Stimulated activated effector memory CD8-positive, alpha-beta T cell treated with anti-CD3 and anti-CD28 coated beads, Interleukin-12 subunit alpha, Interleukin-12 subunit beta, amount 100 ng/mL, for 72 hours (primary cell): ENCODE measurements around the gene SPINK1.
"Not testable (repeated sequence)": the region's sequence is repeated elsewhere in the genome, so short reads cannot be mapped to it uniquely, and the experiment has no call there.

Experiments
- ATAC-seq: fragments of 150-1000 bp; cut with Tn5 transposase; 2 replicates; pipeline ENCODE4 v1.10.0; 2021
- DNase-seq, 2 donors: peaks; one replicate each; pipeline ENCODE4 v3.0.0; 2021 to 2022; ENCODE audit warnings: low spot score in 2 of 2
- H3K27ac Mint-ChIP-seq: one replicate; pipeline ENCODE4 v1.8.0; 2022; ENCODE audit warnings: mild to moderate bottlenecking, mixed read lengths
- H3K36me3 Mint-ChIP-seq: one replicate; pipeline ENCODE4 v1.8.0; 2022; ENCODE audit warnings: mild to moderate bottlenecking, mixed read lengths
- H3K4me1 Mint-ChIP-seq: one replicate; pipeline ENCODE4 v1.8.0; 2022; ENCODE audit warnings: mixed read lengths
- H3K4me3 Mint-ChIP-seq: one replicate; pipeline ENCODE4 v1.8.0; 2022; ENCODE audit warnings: mild to moderate bottlenecking, mixed read lengths
- H3K9me3 Mint-ChIP-seq: one replicate; pipeline ENCODE4 v1.8.0; 2022; ENCODE audit warnings: mixed read lengths

Gene SPINK1

DNA sequence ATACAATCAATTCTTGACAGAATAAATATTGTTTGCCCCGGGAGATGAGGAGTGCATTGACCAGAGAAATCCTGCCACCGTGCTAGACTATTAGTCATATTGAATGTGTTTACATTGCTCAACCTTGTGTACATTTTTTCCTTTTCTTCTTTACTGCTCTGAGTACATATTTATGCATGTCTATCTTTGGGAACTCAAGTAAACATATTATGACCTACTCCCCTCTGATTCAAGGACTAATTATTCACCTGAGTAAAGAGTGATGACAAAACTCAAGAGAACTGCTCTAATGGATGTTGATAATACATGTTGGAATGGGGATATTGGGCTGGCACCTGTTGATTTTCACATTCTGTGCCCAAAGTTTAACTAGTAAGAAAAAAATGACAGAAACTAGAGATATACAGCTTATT, 3.9 kb upstream of the SPINK1 start:
- H3K9me3 Mint-ChIP-seq: no peaks in the 10 kb centered on the region
- no peak for DNase-seq
- no peaks in the 10 kb centered on the region for H3K4me1 Mint-ChIP-seq
- ATAC-seq: no peak
- H3K36me3 Mint-ChIP-seq: no peaks in the 10 kb centered on the region
- no peak overlapping the region for H3K4me3 Mint-ChIP-seq
- H3K27ac Mint-ChIP-seq: no peak overlapping the region

DNA sequence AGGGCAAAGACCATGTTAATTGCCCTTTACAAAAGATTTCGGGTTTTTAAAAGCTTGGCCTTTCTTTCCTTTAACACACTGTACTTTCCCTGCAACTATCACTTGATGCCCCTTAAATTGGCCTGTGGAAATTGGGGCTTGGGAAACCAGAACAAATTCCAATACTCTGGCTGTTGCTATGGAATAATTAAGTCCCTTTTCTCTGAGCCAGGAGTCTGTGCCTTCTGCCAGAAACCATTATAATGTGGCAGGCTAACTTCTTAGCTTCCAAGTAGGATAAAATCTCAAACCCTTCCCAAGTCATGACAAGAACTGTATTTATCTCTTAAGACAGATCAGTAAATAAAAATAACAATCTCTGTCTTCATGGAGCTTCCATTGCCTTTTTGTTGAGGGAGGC, 1.1 kb upstream of the SPINK1 start:
- Mint-ChIP-seq H3K36me3 (no peaks in the 10 kb centered on the region), H3K27ac (no peak overlapping the region), H3K4me3 (no peak overlapping the region), H3K4me1 (no peaks in the 10 kb centered on the region), H3K9me3 (no peaks in the 10 kb centered on the region)
- no peak for ATAC-seq
- no peak for DNase-seq

DNA sequence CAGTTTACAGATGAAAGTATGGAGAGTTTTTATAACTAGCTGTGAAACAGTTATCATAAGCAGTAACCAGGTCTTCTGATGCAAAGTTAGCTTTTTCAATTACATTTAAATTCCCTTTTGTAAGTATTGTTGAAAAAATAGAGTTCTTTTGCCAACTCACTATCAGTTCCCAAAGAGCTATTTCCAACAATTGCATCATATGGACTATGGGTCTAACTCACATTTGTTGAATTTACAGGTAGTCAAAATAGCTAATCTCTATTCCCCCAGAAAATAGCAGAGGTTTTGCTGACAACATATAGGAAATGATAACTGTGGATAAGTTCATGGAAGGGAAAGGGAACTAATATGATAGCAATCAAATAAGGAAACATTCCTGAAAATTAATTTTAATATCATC, 1.4 kb downstream of the SPINK1 start:
- no peak for DNase-seq
- H3K9me3 Mint-ChIP-seq: no peaks in the 10 kb centered on the region
- H3K4me1 Mint-ChIP-seq: no peaks in the 10 kb centered on the region
- H3K4me3 Mint-ChIP-seq: no peak overlapping the region
- no peaks in the 10 kb centered on the region for H3K36me3 Mint-ChIP-seq
- H3K27ac Mint-ChIP-seq: no peak overlapping the region
- ATAC-seq: no peak

DNA sequence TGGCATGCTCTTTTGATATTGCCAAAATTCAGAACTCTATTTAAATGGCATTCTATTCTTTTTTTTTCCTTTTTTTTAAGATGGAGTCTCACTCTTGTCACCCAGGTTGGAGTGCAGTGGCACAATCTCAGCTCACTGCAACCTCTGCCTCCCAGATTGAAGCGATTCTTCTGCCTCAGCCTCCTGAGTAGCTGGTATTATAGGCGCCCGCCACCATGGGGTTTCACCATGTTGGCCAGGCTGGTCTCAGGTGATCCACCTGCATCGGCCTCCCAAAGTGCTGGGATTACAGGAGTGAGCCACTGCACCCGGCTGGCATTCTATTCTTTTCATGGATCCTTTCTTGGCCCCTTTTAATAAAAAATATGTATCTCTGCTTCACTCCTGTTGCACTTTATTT, 4.5 kb downstream of the SPINK1 start:
- not testable (repeated sequence) for H3K4me1 Mint-ChIP-seq, H3K36me3 Mint-ChIP-seq, ATAC-seq, H3K4me3 Mint-ChIP-seq, H3K27ac Mint-ChIP-seq, DNase-seq, H3K9me3 Mint-ChIP-seq

DNA sequence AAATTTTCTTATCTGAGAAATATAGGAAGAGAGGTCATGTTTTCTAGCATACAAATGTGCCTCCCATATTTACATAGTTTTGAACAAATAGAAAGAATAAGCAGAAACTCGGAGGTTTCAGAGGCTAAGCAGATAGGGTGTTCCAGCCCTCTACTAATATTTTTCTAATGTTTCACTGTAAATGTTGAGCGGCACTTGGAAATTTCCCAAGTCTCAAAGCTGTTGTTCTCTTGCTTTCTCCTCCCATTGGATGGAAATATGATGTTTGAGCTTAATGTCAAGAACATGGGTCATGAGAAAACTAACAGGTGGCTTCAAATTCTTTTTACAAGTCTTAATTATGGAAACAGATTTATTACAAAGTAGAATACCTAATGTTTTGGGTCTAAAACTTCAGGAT, 5.1 kb downstream of the SPINK1 start:
- no peaks in the 10 kb centered on the region for H3K9me3 Mint-ChIP-seq
- H3K4me3 Mint-ChIP-seq: no peak overlapping the region
- no peak overlapping the region for H3K27ac Mint-ChIP-seq
- DNase-seq (no peak), ATAC-seq (no peak)
- no peaks in the 10 kb centered on the region for H3K36me3 Mint-ChIP-seq
- no peaks in the 10 kb centered on the region for H3K4me1 Mint-ChIP-seq

DNA sequence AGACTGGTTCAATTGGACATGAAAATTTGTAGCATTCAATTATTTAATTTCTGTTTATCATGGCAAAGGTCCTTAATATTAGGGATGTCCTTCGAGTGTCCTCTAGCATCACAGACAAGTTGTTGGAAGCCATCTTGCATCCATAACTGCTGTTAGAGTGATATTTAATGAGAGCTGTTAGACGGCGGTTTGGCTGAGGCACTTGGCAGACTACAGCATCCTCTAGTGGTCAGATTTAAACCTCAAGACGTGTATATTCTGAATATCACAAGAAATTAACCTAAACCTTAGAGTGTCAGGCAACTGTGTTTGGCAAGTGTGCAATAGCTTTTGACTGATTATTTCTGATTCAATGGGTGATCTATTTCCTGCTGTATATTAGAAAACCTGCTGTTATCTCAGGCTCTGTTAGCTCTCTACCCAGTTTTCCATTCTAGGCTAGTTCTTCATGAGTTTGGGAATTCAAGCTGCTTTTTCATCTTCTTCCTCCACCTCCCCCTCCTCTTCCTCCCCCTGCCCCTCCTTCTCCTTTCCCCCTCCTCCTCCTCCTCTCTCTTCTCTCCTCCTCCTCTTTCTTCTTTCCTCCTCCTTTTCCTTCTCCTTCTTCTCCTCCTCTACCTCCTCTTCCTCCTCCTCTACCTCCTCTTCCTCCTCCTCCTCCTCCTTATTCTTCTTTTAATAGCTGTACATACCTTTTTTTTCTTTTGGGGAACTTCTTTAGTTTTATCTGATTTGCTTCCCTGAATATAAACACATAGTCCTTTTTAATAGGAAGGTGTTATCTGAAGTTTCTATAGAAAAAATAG, 8.6 kb downstream of the SPINK1 start:
- Mint-ChIP-seq H3K27ac (no peak overlapping the region), H3K9me3 (no peaks in the 10 kb centered on the region), H3K4me3 (no peak overlapping the region), H3K36me3 (no peaks in the 10 kb centered on the region), H3K4me1 (no peaks in the 10 kb centered on the region)
- peak in 1 of 2 donors; percentile 54 for DNase-seq
- peak; percentile 86 for ATAC-seq

DNA sequence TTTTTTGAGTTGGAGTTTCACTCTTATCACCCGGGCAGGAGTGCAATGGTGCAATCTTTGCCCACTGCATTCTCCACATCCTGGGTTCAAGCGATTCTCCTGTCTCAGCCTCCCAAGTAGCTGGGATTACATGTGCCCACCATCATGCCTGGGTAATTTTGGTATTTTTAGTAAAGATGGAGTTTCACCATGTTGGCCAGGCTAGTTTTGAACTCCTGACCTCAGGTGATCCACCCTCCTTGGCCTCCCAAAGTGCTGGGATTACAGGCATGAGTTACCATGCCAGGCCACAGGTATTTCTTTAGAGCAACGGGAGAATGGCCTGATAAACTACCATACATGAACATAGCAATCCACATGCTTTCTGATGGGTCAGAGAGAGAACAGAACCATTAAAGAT, 9.2 kb downstream of the SPINK1 start:
- H3K4me1 Mint-ChIP-seq, H3K27ac Mint-ChIP-seq, H3K9me3 Mint-ChIP-seq, ATAC-seq, H3K4me3 Mint-ChIP-seq, DNase-seq, H3K36me3 Mint-ChIP-seq: not testable (repeated sequence)

DNA sequence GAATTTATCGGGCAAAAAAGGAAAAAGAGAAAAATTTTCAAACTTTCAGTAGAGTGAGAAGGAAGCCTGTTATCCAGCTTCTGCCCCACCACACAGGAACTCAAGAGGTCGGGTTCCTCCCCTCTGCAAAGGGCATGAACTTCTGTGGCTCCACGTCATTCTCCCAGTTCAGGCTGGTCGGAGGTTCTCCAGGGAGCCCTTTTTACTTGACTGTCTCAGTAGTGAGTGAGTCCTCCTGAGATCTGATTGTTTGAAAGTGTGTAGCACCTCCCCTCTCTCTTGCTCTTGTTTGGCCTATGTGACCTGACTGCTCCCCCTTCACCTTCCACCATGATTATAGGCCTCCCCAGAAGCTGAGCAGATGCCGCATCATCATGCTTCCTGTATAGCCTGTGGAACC, 9.7 kb downstream of the SPINK1 start:
- Mint-ChIP-seq H3K9me3 (no peaks in the 10 kb centered on the region), H3K27ac (no peak overlapping the region), H3K4me3 (no peak overlapping the region), H3K4me1 (no peaks in the 10 kb centered on the region), H3K36me3 (no peaks in the 10 kb centered on the region)
- no peak for DNase-seq
- ATAC-seq: no peak

DNA sequence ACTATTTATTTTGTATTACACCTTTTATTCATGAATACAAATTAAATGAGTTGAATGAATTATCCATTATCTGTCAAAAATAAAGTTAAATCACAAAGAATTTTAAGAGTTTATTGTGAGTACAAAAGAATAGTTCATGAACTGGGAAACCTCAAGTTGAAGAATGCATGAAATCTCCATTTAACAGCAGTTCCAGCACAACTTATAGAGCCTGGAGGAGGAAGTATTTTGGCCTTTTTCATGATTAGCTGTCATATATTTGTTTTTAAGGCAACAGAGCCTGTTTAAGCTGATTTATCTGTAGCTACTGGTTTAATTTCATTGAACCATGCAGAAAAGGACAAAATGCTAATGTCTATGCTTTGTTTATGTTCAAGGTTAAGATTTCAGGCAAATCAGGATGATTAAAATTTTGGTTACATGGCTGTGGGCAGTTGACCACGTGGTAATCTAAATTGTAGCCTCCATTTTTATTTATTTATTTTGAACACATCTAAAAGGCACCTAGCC, 12.2 kb downstream of the SPINK1 start:
- Mint-ChIP-seq H3K9me3 (no peaks in the 10 kb centered on the region), H3K36me3 (no peaks in the 10 kb centered on the region), H3K27ac (no peak overlapping the region), H3K4me1 (no peaks in the 10 kb centered on the region), H3K4me3 (no peak overlapping the region)
- ATAC-seq: no peak
- DNase-seq: no peak

DNA sequence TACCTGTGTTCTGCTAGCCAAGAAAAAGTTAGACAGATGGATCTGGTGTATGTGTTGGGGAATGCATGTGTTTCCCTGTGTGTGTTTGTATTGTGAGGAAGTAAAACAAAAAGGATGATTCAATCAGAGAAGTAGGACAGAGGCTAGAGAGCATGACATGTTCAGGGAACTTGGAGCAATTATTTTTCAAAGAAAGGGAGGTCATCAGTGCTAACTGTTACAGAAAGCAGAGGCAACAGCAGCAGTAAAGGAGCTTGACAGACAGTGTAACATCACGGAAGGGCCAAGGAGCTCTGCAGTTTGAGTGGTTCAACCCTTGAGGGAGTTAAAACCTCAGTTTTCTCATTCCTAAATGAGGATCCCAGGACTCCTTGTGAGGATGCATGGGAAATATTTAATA, 13.2 kb downstream of the SPINK1 start:
- no peak overlapping the region for H3K4me3 Mint-ChIP-seq
- no peaks in the 10 kb centered on the region for H3K9me3 Mint-ChIP-seq
- no peak overlapping the region for H3K27ac Mint-ChIP-seq
- H3K4me1 Mint-ChIP-seq: no peaks in the 10 kb centered on the region
- no peaks in the 10 kb centered on the region for H3K36me3 Mint-ChIP-seq
- DNase-seq: no peak
- no peak for ATAC-seq

DNA sequence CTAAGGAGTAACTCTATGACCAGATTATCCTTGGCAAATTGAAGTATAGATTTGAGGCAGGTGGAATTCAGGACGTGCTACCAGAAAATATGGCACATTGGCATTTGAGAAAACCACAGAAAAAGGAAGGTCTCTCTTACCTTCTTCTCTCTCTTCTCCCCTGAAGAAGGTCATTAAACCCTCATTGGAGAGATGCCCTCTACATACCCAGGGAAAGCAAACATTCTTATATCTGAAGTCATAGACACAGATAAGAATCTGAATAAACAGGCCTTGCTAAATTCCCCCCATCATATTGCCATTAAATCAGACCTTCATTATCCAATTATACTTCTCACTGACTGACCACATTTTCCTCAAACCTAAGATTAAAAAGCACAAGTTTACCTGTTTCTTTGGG, 17.8 kb downstream of the SPINK1 start:
- Mint-ChIP-seq H3K4me1 (no peaks in the 10 kb centered on the region), H3K36me3 (no peaks in the 10 kb centered on the region)
- DNase-seq: no peak

DNA sequence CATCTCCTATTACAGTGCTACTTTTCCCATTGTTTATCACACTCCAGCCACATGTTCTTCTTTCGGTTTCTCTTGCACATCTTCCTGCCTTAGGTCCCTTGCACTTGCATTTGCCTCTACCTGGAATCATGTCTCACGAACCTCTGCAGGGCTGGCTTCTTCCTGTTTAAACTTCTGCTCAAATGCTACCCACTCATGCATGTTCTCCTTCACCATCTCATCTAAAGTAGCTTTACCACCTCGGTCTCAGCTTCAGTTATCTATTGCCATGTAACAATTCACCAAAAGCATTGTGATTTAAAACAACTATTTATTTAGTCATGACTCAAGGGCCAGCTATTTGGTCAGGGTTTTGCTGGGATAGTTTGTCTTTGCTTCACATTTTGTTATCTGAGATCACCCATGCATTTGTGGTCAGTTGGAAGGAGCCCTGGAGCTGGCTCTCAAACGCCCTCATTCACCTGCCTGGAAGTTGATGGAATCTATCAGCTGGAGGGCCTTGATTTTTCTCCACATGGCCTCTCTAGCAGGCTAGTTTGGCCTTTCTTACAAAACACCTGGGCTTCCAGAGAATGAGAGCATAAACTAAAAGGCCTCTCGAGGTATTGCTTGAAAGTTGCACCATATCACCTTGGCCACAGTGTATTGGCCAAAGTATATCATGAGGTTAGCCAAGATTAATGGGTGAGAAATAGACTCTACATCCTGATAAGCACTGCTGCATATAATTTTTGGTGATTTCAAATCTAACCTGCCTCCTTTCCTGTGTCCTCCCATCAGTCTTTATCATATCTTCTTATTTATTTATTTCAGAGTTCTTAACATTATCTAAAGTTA, 21.4 kb downstream of the SPINK1 start:
- ATAC-seq: no peak
- H3K4me3 Mint-ChIP-seq: no peak overlapping the region
- no peaks in the 10 kb centered on the region for H3K9me3 Mint-ChIP-seq
- no peak for DNase-seq
- H3K36me3 Mint-ChIP-seq: no peaks in the 10 kb centered on the region
- no peak overlapping the region for H3K27ac Mint-ChIP-seq
- peaks cover 4% of the 10 kb centered on the region for H3K4me1 Mint-ChIP-seq

More for the DNA sequence above, 17.8 kb downstream of the SPINK1 start:
- H3K9me3 Mint-ChIP-seq: no peaks in the 10 kb centered on the region
- H3K4me3 Mint-ChIP-seq: no peak overlapping the region
- H3K27ac Mint-ChIP-seq: no peak overlapping the region
- no peak for ATAC-seq

DNA sequence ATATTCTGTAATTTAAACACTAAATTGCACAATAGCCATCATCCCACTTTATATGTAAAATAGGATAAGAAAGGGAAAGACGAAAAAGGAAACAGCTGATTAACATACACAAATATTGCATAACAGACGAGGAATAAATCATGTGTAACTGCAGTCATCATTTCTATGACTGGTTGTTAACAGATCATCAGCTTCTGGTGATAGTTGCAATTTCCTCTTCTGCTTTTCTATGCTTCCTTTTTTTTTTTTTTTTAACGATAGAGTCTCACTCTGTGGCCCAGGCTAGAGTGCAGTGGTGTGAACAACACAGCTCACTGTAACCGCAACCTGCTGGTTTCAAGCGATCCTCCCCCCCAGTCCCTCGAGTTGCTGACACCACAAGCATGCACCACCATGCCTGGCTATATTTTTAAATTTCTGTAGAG, 26.4 kb downstream of the SPINK1 start:
- H3K4me1 Mint-ChIP-seq: peaks cover 17% of the 10 kb centered on the region
- no peaks in the 10 kb centered on the region for H3K36me3 Mint-ChIP-seq
- H3K4me3 Mint-ChIP-seq: no peak overlapping the region
- ATAC-seq: peak; percentile 92
- H3K27ac Mint-ChIP-seq: peak overlapping the region; percentile 65
- no peaks in the 10 kb centered on the region for H3K9me3 Mint-ChIP-seq
- no peak for DNase-seq

DNA sequence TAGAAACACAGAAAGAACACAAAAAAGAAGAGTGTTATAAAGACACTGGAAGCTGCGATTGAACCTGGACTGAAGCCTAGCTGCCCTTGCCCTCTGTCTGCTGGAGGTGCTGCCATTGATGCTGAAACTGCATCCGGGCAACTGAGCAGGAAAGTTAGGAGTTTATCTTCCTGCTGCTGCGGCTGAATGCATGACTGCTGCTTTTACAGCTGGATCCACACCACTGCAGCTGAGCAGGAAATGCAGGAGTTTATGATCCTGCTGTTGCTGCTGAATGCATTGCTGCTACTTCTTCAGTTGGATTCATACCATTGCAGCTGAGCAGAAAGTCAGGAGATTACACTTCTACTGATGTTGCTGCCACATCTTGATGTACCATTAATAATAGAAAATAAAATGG, 27.1 kb downstream of the SPINK1 start:
- Mint-ChIP-seq H3K27ac (no peak overlapping the region), H3K36me3 (no peaks in the 10 kb centered on the region), H3K4me3 (no peak overlapping the region), H3K4me1 (peaks cover 17% of the 10 kb centered on the region), H3K9me3 (no peaks in the 10 kb centered on the region)
- DNase-seq (no peak), ATAC-seq (no peak)

DNA sequence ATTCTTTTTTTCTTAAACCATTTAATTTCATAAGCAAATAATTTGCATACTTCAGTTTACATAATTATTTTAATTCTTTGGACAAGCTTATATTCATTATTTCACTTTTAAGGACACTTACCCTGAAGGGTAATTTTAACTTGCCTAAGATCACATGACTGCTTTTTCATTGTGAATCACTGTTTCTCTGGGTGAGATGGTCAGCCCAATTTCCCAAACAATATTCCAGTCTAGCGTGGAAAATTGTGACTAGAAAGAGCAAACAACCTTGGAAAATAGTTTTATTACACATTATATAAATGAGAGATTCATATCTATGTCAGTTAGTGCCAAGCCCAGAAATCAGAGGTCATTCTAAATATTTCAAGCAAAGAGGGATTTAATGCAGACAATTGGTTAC, 27.5 kb downstream of the SPINK1 start:
- Mint-ChIP-seq H3K36me3 (no peaks in the 10 kb centered on the region), H3K9me3 (no peaks in the 10 kb centered on the region), H3K4me1 (peaks cover 17% of the 10 kb centered on the region), H3K4me3 (no peak overlapping the region), H3K27ac (no peak overlapping the region)
- DNase-seq (no peak), ATAC-seq (no peak)

DNA sequence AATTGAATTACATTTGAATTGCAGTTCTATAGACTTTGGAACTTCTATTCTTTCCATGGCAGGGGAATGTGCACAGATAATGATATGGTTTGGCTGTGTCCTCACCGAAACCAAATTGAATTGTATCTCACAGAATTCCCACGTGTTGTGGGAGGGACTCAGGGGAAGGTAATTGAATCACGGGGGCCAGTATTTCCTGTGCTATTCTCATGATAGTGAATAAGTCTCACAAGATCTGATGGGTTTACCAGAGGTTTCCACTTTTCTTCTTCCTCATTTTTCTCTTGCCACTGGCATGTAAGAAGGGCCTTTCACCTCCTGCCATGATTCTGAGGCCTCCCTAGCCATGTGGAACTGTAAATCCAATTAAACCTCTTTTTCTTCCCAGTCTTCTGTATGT, 28.3 kb downstream of the SPINK1 start:
- not testable (repeated sequence) for DNase-seq, H3K9me3 Mint-ChIP-seq, H3K36me3 Mint-ChIP-seq, ATAC-seq, H3K4me3 Mint-ChIP-seq, H3K27ac Mint-ChIP-seq
- H3K4me1 Mint-ChIP-seq: peaks cover 17% of the 10 kb centered on the region
